ENCODE data around the gene WDR54. TPM values are rescaled to one million over a fixed set of nuclear protein-coding genes. Genes with fewer than 3 reads are reported as not detected.

The WDR54 gene
- polyA plus RNA-seq, 1 donor (not counting 4 experiments of a cell fraction or from before 2014, with no cell fraction given): 35.2 TPM

DNA sequence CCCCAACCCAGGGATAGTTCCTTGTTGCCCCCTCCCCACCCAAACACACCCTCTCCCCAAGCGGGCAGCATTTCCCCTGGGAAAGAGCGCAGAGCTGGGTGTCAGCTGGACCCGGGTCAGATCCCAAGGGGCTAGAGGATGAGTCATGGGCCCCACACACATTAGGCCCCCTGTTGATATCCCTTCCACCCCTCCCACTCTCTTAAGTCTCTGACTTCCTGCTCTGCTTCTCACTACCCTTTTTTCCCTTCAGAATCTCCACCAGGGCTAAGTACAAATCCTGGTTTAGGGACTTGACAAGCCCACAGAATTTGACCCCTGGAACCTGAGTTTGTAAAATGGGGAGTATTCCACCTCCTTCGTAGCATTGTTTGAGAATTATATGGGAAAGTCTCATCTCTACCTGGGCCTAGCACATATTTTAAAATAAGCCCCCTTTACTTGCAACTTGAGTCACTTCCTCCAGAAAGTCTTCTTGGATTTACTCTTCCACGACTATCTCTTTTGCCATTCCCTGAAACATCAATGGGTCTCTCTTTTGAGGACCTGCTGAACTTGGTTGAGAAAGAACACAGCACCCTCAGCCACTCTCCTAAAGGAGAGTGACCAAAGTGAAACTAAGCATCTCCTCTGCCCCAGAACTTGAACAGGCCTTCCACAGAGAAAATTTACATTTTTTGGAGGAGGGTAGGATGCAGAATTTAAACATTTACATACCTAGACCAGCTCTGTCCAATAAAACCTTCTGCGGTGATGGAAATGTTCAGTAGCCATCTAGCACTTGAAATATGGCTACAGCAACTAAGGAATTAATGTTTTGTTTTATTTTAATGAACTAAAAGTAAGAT lies 15.5 kb downstream of the WDR54 start:
- no peak overlapping the region for H2AFZ ChIP-seq (ENCODE audit: control insufficient read depth, low read length)
- H3K9me1 ChIP-seq (ENCODE audit: control insufficient read depth, extremely low read depth, insufficient read depth, low read length): peaks cover 8% of the 10 kb centered on the region
- H3K36me3 ChIP-seq (ENCODE audit: control insufficient read depth in 2 of 2, extremely low read depth in 1 of 2, insufficient read depth in 2 of 2, low read length in 2 of 2): peaks cover 21 to 57% of the 10 kb centered on the region in 2 experiments
- no peak overlapping the region for H3K9ac ChIP-seq (ENCODE audit: control insufficient read depth, extremely low read depth, insufficient read depth, low read length)
- H3K27me3 ChIP-seq (ENCODE audit: control insufficient read depth, extremely low read depth, insufficient read depth, low read length): no peaks in the 10 kb centered on the region
- H3K79me2 ChIP-seq (ENCODE audit: control insufficient read depth, insufficient read depth, low read length): peaks cover 89% of the 10 kb centered on the region
- no peak overlapping the region for H3K4me3 ChIP-seq (ENCODE audit: control insufficient read depth in 2 of 3, extremely low read depth in 1 of 3, insufficient read depth in 2 of 3, low read depth in 1 of 3, low read length in 3 of 3)
- H3K4me2 ChIP-seq (ENCODE audit: control insufficient read depth, extremely low read depth, insufficient read depth, low read depth, low read length): no peak overlapping the region
- peaks cover 27% of the 10 kb centered on the region for H4K20me1 ChIP-seq (ENCODE audit: control insufficient read depth, extremely low read depth, insufficient read depth, low read length)
- FAIRE-seq (no peak), DNase-seq (ENCODE audit: low read depth, low spot score) (no peak)
- no peak overlapping the region for H3K27ac ChIP-seq (ENCODE audit: control insufficient read depth, insufficient read depth, low read length)
- peaks cover 29% of the 10 kb centered on the region for H3K4me1 ChIP-seq (ENCODE audit: control insufficient read depth, extremely low read depth, insufficient read depth, low read length)
- dilution Hi-C loops (cut with MboI; ENCODE audit: extremely low pct_ligation_motif_present, low sequenced_read_pairs): no loop called here
- H3K9me3 ChIP-seq (ENCODE audit: control insufficient read depth, low read depth, low read length): no peaks in the 10 kb centered on the region
- TF ChIP-seq EZH2 (IDR thresholded peaks at IDR 0.05; ENCODE audit: low read length): no peak
- TF ChIP-seq, protein P1, sequence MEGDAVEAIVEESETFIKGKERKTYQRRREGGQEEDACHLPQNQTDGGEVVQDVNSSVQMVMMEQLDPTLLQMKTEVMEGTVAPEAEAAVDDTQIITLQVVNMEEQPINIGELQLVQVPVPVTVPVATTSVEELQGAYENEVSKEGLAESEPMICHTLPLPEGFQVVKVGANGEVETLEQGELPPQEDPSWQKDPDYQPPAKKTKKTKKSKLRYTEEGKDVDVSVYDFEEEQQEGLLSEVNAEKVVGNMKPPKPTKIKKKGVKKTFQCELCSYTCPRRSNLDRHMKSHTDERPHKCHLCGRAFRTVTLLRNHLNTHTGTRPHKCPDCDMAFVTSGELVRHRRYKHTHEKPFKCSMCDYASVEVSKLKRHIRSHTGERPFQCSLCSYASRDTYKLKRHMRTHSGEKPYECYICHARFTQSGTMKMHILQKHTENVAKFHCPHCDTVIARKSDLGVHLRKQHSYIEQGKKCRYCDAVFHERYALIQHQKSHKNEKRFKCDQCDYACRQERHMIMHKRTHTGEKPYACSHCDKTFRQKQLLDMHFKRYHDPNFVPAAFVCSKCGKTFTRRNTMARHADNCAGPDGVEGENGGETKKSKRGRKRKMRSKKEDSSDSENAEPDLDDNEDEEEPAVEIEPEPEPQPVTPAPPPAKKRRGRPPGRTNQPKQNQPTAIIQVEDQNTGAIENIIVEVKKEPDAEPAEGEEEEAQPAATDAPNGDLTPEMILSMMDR (optimal IDR thresholded peaks at IDR 0.05 in 1 of 3, IDR thresholded peaks at IDR 0.05 in 1 of 3, conservative IDR thresholded peaks at IDR 0.05 in 1 of 3; ENCODE audit: extremely low read depth in 1 of 3, insufficient read depth in 2 of 3, low read length in 3 of 3): no peak

DNA sequence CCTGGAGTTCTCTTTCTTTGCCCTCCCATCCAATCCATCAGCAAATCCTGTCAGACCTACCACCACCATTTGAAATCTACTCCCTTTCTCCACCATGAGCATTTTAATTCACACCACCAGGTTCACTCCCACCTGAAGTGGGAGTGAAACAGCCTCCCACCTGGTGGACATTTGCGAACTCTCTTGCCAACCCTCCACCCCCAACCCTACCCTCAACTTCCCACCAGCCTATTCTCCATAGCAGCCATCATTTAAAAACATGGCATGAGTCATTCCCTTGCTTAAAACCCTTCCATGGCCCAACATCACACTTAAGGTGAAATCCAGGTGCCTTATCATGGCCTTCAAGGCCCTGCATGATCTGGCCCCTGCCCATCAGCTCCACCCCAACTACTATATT lies 16.7 kb downstream of the WDR54 start:
- Histone ChIP-seq H3K27me3 (ENCODE audit: control insufficient read depth, extremely low read depth, insufficient read depth, low read length) (no peaks in the 10 kb centered on the region), H3K9ac (ENCODE audit: control insufficient read depth, extremely low read depth, insufficient read depth, low read length) (no peak overlapping the region), H3K4me1 (ENCODE audit: control insufficient read depth, extremely low read depth, insufficient read depth, low read length) (peaks cover 35% of the 10 kb centered on the region), H3K9me3 (ENCODE audit: control insufficient read depth, low read depth, low read length) (no peaks in the 10 kb centered on the region), H3K9me1 (ENCODE audit: control insufficient read depth, extremely low read depth, insufficient read depth, low read length) (peaks cover 8% of the 10 kb centered on the region), H3K79me2 (ENCODE audit: control insufficient read depth, insufficient read depth, low read length) (peaks cover 83% of the 10 kb centered on the region), H3K4me2 (ENCODE audit: control insufficient read depth, extremely low read depth, insufficient read depth, low read depth, low read length) (peak overlapping the region; percentile 84), H2AFZ (ENCODE audit: control insufficient read depth, low read length) (no peak overlapping the region), H3K36me3 (ENCODE audit: control insufficient read depth in 2 of 2, extremely low read depth in 1 of 2, insufficient read depth in 2 of 2, low read length in 2 of 2) (peaks cover 14 to 51% of the 10 kb centered on the region in 2 experiments), H3K27ac (ENCODE audit: control insufficient read depth, insufficient read depth, low read length) (no peak overlapping the region), H3K4me3 (ENCODE audit: control insufficient read depth in 2 of 3, extremely low read depth in 1 of 3, insufficient read depth in 2 of 3, low read depth in 1 of 3, low read length in 3 of 3) (peak overlapping the region in 2 of 3 experiments; percentile 74 to 78), H4K20me1 (ENCODE audit: control insufficient read depth, extremely low read depth, insufficient read depth, low read length) (peaks cover 27% of the 10 kb centered on the region)
- FAIRE-seq (no peak), DNase-seq (ENCODE audit: low read depth, low spot score) (no peak)
- dilution Hi-C loops (cut with MboI; ENCODE audit: extremely low pct_ligation_motif_present, low sequenced_read_pairs): no loop called here
- TF ChIP-seq, protein P1 (optimal IDR thresholded peaks at IDR 0.05 in 1 of 3, IDR thresholded peaks at IDR 0.05 in 1 of 3, conservative IDR thresholded peaks at IDR 0.05 in 1 of 3; ENCODE audit: extremely low read depth in 1 of 3, insufficient read depth in 2 of 3, low read length in 3 of 3): no peak
